HG03159 (cell line): ENCODE measurements around the gene HSD17B3.
"Not testable (repeated sequence)": the region's sequence is repeated elsewhere in the genome, so short reads cannot be mapped to it uniquely, and the experiment has no call there.

ENCODE experiments used
- ATAC-seq: cut with Tn5 transposase; IDR thresholded peaks from one replicate; pipeline ENCODE4 v1.9.1; 2021; ENCODE audit warnings: mild to moderate bottlenecking, moderate library complexity; ENCODE audit not compliant: unreplicated experiment

Gene HSD17B3

GRCh38 chr9:96309850-96310249 is 7.9 kb upstream of the HSD17B3 start:
- ATAC-seq, result no peak

GRCh38 chr9:96306958-96307357 is 5.0 kb upstream of the HSD17B3 start:
- ATAC-seq, result not testable (repeated sequence)

GRCh38 chr9:96305171-96305570 is 3.2 kb upstream of the HSD17B3 start:
- no peak for ATAC-seq

GRCh38 chr9:96304230-96304629 is 2.3 kb upstream of the HSD17B3 start:
- no peak for ATAC-seq

- no peak for ATAC-seq
Measured at GRCh38 chr9:96299823-96300222, 2.2 kb downstream of the HSD17B3 start.

GRCh38 chr9:96294159-96294545 is 7.8 kb downstream of the HSD17B3 start:
- no peak for ATAC-seq

GRCh38 chr9:96293498-96294158 is 8.3 kb downstream of the HSD17B3 start:
- ATAC-seq, result no peak

GRCh38 chr9:96289392-96289791 is 12.6 kb downstream of the HSD17B3 start:
- no peak for ATAC-seq

GRCh38 chr9:96281641-96282040 is 20.3 kb downstream of the HSD17B3 start:
- no peak for ATAC-seq

- no peak for ATAC-seq
Measured at GRCh38 chr9:96279932-96280331, 22.0 kb downstream of the HSD17B3 start.

- ATAC-seq, result no peak
Measured at GRCh38 chr9:96274939-96275338, 27.0 kb downstream of the HSD17B3 start.

GRCh38 chr9:96270236-96270744 is 31.7 kb downstream of the HSD17B3 start:
- ATAC-seq, result no peak

- ATAC-seq, result no peak
Measured at GRCh38 chr9:96258967-96259366, 43.0 kb downstream of the HSD17B3 start.

- no peak for ATAC-seq
Measured at GRCh38 chr9:96256800-96257199, 45.2 kb downstream of the HSD17B3 start.

- no peak for ATAC-seq
Measured at GRCh38 chr9:96255698-96256097, 46.3 kb downstream of the HSD17B3 start.

- ATAC-seq, result no peak
Measured at GRCh38 chr9:96253059-96253696, 48.8 kb downstream of the HSD17B3 start.

- no peak for ATAC-seq
Measured at GRCh38 chr9:96251451-96251850, 50.5 kb downstream of the HSD17B3 start.

- ATAC-seq, result no peak
Measured at GRCh38 chr9:96249746-96250145, 52.2 kb downstream of the HSD17B3 start.

- no peak for ATAC-seq
Measured at GRCh38 chr9:96246267-96246671, 55.7 kb downstream of the HSD17B3 start.

GRCh38 chr9:96245399-96245798 is 56.6 kb downstream of the HSD17B3 start:
- ATAC-seq, result no peak

- no peak for ATAC-seq
Measured at GRCh38 chr9:96243778-96244177, 58.2 kb downstream of the HSD17B3 start.

- no peak for ATAC-seq
Measured at GRCh38 chr9:96242811-96243210, 59.2 kb downstream of the HSD17B3 start.
